NOMO-1 (cell line): ENCODE results near the gene BTN1A1.
"Not testable (repeated sequence)": the region's sequence is repeated elsewhere in the genome, so short reads cannot be mapped to it uniquely, and the experiment has no call there.

Experiments
- DNase-seq, 2 experiments: peaks; one replicate each; lab custom pipeline; 2025; ENCODE audit not compliant: unreplicated experiment in 2 of 2; lab: John Stamatoyannopoulos, UW

BTN1A1 gene, protein sequence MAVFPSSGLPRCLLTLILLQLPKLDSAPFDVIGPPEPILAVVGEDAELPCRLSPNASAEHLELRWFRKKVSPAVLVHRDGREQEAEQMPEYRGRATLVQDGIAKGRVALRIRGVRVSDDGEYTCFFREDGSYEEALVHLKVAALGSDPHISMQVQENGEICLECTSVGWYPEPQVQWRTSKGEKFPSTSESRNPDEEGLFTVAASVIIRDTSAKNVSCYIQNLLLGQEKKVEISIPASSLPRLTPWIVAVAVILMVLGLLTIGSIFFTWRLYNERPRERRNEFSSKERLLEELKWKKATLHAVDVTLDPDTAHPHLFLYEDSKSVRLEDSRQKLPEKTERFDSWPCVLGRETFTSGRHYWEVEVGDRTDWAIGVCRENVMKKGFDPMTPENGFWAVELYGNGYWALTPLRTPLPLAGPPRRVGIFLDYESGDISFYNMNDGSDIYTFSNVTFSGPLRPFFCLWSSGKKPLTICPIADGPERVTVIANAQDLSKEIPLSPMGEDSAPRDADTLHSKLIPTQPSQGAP

DNA sequence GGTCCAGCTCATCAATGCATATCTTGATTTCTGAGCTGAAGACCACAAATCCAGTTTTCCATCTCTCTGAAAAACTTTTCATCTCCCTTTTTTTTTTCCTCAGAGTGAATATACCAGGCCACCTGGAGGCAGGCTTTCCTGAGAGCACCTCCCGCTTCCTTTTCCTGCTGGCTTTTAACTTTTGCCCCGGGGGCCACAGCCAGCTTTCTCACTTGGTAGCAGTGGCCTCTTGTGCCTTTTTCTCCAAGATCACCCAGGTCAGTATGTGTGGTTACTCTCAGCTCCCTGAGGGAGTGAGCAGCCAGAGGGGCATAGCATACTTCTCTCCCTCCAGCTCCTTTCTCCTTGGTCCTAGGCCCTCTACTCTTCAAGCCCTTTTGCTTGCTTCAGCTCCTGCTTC, at the start of gene BTN1A1:
Gene BTN1A1 (plus strand): TSS at position 202 of the 400 bp plus-strand sequence. CDS start 984 bp downstream, outside the sequence.
- no peak for DNase-seq

DNA sequence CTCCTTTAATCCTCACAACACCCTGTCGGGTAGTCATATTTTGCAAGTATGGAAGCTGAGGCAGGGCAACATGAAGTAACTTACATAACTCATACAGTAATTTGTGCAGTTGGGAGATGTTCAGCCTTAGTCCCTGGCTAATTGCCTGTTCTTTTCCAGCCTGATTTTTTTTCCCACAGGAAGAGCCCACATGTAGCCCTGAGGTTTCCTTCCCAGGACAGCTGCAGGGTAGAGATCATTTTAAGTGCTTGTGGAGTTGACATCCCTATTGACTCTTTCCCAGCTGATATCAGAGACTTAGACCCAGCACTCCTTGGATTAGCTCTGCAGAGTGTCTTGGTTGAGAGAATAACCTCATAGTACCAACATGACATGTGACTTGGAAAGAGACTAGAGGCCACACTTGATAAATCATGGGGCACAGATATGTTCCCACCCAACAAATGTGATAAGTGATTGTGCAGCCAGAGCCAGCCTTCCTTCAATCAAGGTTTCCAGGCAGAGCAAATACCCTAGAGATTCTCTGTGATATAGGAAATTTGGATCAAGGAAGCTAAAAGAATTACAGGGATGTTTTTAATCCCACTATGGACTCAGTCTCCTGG, 47.4 kb upstream of the BTN1A1 start:
- no peak for DNase-seq

DNA sequence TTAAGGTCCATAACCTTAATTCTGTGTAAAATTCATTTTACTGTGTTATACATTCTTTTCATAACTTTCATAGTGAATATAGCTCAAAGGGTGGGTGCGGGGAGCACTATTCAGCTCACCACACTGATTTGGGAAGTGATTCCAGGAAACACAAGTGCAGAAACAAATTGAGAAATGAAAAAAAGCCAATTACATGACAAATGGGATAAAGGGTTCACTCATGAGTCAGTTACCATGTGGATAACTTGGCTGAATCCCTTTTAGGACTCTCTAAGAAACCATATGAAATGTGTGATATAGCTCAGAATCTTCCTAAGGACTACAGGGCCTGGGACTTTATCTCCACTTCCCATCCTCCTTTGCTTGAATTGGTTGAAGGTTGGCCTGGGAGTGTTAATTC, 45.5 kb upstream of the BTN1A1 start:
- no peak for DNase-seq

- DNase-seq: no peak
Observed at GRCh38 chr6:26455357-26455970, 44.6 kb upstream of the BTN1A1 start.

- no peak for DNase-seq
Observed at GRCh38 chr6:26457264-26457805, 42.8 kb upstream of the BTN1A1 start.

DNA sequence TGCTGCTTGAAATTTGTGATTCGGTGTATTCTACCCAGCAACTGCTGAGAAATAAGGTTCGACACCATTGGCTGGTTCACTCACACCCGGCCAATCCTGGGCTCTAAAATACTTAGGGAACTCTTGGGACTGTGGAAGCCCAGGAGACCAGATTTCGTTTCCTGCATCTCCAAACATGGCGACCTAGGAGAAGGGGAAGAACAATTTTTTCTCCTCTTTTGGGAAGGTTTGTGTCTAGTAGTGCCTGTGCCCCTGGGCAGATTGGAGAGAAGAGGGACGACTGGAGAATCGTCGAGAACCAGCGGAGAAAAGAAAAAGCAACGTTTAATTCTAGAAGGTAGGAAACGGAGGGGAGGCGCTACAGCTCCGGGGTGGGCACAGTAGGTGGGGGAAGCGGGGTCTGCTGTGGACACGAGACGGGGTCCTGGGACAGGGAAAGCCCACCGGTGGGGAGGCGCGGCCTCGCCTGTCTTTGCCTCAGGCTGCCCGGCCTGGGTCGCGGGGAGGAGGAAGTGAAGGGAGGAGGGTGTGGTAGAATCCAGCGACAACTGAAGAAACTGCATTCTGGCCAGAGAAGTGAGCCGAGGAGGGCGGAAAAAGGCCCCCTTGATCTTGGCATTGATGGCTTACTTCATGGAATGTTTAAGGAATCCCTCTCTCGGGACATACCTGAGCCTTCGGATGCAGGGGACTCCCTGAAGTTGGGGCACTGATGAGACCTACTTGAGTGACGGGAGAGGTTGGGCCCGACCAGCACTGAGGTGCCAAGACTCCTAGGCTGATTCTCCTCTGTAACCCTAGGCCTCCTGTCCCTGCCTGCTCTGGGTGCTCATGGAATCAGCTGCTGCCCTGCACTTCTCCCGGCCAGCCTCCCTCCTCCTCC, 42.1 kb upstream of the BTN1A1 start, which contains the start of gene BTN2A1:
Gene BTN2A1 (plus strand): TSS at position 150 of the 883 bp plus-strand sequence. CDS start 682 bp downstream, at position 832.
- DNase-seq: peak; percentile 79 to 95

DNA sequence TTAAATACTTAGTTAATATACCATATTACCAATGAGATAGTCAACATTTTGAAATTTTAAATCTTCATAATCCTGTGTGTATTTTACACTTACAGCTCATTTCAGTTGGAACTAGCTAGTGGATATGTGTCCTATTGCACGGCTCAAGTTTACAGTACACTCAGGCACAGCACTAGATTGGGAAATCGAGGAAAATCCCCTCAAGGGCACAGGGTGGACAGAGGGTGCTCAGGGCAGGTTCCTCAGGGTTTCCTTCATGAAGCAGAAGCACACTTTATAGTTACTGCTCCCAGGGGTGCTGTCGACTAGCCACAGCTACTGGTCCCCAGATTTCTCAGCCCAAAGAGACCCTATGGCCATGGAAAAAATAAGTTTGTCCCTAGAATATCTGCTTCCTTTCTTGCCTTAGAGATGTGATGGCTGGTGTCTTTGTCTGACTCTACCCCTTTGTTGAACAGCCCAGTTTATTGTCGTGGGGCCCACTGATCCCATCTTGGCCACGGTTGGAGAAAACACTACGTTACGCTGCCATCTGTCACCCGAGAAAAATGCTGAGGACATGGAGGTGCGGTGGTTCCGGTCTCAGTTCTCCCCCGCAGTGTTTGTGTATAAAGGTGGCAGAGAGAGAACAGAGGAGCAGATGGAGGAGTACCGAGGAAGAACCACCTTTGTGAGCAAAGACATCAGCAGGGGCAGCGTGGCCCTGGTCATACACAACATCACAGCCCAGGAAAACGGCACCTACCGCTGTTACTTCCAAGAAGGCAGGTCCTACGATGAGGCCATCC, 40.9 kb upstream of the BTN1A1 start:
- DNase-seq: no peak

GRCh38 chr6:26461353-26461752, 38.8 kb upstream of the BTN1A1 start:
- not testable (repeated sequence) for DNase-seq

GRCh38 chr6:26464014-26464413, 36.1 kb upstream of the BTN1A1 start:
- DNase-seq: no peak

DNA sequence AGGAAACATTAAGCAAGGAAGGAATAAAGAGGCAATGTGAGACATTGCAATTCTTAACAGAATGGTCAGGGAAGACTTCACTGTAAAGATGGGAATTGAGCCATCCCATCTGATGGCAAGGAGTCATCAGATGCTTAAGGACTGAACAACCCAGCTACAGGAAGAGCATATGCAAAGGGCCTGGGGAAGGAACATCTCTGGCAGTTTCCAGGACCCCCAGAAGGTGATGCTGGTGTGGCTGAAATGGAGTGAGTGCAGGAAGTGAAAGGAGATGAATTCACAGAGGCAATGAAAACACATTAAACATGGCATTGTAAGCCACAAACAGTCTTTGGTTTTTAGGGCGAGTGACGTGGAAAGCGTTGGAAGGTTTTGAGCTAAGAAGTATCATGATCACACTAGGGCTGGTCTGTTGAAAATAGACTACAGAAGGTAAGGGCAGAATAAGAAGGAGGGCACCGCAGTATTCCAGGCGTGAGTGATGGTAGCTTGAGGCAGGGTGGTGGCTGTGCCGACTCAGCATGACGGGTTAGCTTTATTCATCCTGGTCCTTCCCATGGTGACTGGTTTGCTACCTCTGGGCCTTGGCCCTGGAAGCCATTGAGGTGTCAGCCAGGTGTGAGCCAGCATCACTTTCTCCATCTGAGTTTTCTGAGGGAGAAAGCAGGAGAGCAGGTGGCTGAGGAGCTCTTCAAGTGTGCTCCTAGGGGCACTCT, 35.5 kb upstream of the BTN1A1 start:
- no peak for DNase-seq

DNA sequence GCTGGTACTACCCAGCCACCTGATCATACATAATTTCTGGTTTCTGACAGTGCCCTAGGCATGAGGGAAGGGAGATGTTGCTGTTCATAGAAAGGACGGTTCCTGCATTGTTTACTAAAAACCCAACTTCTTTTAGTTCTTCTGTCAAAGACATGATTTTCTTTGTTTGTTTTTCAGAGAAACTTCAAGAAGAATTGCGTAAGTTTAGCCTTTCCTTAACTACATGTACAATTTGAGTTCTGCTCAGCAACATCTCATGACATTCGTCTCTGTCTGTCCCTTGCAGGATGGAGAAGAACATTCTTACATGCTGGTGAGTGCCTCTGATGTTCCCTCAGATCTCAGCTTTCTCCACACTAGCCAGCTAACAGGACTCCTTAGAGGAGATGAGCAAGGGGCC, 34.3 kb upstream of the BTN1A1 start:
- DNase-seq: no peak

DNA sequence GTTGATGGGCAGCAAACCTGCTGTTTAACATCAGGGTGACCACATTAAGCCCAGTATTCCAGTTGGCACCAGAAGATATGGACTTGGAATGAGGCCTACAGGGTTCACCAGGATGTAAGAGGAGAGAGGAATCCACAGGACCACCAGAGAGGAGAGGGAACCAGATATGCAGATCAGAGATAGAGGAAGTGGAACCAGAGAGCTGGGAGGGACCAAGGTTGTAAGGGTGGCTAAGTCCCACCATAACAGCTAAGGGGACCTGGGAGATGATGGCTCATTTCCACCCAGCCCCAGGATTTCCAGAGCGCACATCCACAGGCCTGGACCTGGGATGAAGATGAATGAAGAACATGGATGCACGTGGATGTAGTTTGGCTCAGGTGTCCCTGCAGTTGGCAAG, 31.3 kb upstream of the BTN1A1 start:
- no peak for DNase-seq

GRCh38 chr6:26470643-26471042, 29.5 kb upstream of the BTN1A1 start:
- no peak for DNase-seq

DNA sequence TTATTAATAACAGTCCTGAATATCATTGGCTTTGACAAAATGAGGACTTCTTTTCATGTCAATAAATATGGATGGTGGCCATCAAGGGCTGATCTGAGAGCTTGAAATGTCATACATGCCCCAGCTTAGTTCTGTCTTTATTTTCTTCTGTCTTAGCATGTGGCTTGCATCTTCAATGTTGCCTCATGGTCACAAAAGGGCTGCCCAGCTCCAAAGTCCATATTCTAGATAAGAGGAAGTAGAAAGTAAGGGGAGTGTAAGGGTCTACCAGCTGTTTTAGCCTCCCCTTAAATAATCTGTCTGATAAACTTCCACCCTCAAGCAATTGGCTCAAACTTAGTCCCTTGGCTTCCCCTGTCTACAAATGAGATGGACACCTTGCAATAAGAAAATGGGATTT, 28.1 kb upstream of the BTN1A1 start:
- no peak for DNase-seq

DNA sequence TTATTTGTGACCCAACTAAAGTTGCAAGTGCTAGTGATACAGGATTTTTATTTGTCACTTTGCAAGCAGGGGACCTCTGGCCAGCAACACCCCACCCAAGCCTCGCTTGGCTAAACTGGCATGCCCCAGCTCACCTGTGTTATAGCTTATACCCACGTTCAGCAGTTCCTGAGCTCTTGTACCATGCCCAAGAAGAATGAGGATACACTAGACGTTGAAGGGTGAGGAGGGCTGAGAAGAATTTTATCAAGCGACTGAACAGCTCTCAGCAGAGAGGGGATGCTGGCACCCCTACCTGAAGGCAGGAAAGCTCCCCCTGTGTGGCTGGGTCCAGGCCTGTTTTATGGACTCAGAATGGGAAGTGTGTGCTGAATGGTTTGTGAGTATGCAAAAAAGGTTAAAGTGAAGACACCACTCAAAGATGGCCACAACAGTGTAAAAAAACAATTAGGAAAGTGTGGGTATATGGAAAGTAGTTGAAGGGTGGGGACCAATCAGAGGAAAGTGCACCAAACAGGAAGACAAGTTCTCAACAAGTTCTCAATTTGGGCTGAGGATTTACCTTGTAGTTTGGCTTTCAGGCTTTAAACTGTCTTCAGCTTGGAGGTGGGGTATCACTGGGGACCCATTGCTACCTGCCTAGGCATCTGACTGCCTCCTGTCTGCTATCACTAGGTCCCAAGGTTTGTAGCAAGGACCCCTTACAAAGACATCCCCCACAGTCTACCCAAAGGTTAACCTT, 27.4 kb upstream of the BTN1A1 start:
- peak in 1 of 2 experiments; percentile 33 for DNase-seq

GRCh38 chr6:26473429-26473757, 26.7 kb upstream of the BTN1A1 start:
- no peak for DNase-seq

GRCh38 chr6:26473758-26474438, 26.2 kb upstream of the BTN1A1 start:
- DNase-seq: peak; percentile 91 to 98

DNA sequence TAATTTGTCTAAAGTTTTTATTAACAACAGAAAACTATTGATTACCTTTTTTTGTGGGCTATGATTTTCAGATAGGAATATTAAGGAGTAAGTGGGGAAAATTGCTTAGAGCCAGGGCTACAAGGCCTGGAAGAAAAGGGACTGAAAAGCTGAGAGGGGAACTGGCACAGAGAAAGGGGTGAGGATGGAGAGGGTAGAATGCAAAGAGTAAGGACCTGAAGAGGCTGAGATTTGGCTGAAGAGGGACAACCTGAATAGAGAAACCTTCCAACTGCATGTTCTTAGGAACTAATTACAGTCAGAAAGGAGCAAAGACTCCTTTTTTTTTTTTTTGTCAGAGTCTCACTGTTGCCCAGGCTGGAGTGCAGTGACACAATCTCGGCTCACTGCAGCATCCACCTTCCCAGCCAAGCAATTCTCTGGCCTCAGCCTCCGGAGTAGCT, 25.6 kb upstream of the BTN1A1 start:
- DNase-seq: no peak
